K562 (cell line): ENCODE measurements around the gene DCAF7. TPM values are rescaled to one million over a fixed set of nuclear protein-coding genes. Genes with fewer than 3 reads are reported as not detected.

Source experiments
- ATAC-seq: fragments of 200-7000 bp; cut with Tn5 transposase; 3 replicates; pipeline ENCODE4 v1.9.1; 2020; ENCODE audit warnings: moderate library complexity
- BruUV-seq: library from RNA; stranded (reverse); fragments of 400-500 nt; replicated peaks from 2 replicates; lab custom pipeline; 2021; lab: Mats Ljungman, UMichigan
- CTCF ChIA-PET: fragments of 300-600 bp; formaldehyde crosslinking; extraction: SDS; loops from one replicate; lab custom pipeline; 2021; ENCODE audit warnings: low intra/inter-chr PET ratio; lab: Yijun Ruan, JAX
- POLR2A ChIA-PET: fragments of 300-600, 350-650 bp; sonication (Branson Sonifier 250); formaldehyde crosslinking; extraction: SDS; loops from one replicate; lab custom pipeline; 2021; ENCODE audit warnings: antibody characterized with exemption, inconsistent platforms; lab: Yijun Ruan, JAX
- DNase-seq, 4 experiments: peaks; one replicate each; pipeline versions ENCODE4 v3.0.0 to v3.0.0-alpha.2; 2011 to 2018; ENCODE audit warnings: low spot score in 3 of 4, mixed read lengths in 3 of 4; ENCODE audit errors: extremely low read depth in 1 of 4
- FAIRE-seq: peaks from 2 replicates; lab custom pipeline; 2011; peaks lifted over from hg19 to GRCh38; lab: Jason Lieb, UNC
- H2AFZ ChIP-seq: 2 replicates; pipeline ENCODE4 v1.6.0; 2011; ENCODE audit warnings: low read depth, low read length, control low read depth, inconsistent platforms
- H3K27ac ChIP-seq: fragments of 200-600 bp; 3 replicates; pipeline ENCODE4 v1.8.0; 2011; ENCODE audit warnings: low read depth, mild to moderate bottlenecking, control low read depth, inconsistent platforms, low read length, moderate library complexity, mixed read lengths; ENCODE audit errors: extremely low read depth
- H3K27me3 ChIP-seq, 2 experiments: fragments of 300-600 bp in 1 of 2; 2 replicates in 1 of 2; 3 replicates in 1 of 2; pipeline versions ENCODE4 v1.6.0 to v1.8.0; 2011; ENCODE audit warnings: inconsistent platforms in 2 of 2, low read length in 2 of 2, mild to moderate bottlenecking in 1 of 2, mixed read lengths in 1 of 2, moderate library complexity in 1 of 2; ENCODE audit not compliant: control insufficient read depth in 2 of 2, insufficient read depth in 2 of 2
- H3K36me3 ChIP-seq: fragments of 300-600 bp; 3 replicates; pipeline ENCODE4 v1.8.0; 2011; ENCODE audit warnings: mild to moderate bottlenecking, low read length, inconsistent platforms; ENCODE audit not compliant: control insufficient read depth, insufficient read depth
- H3K4me1 ChIP-seq, 2 experiments: fragments of 200-600 bp in 1 of 2; replicated peaks in 1 of 2; 2 replicates in 1 of 2; 3 replicates in 1 of 2; pipeline versions ENCODE4 v1.5.1 to v1.8.0; 2011; ENCODE audit warnings: inconsistent platforms in 2 of 2, low read length in 2 of 2, mild to moderate bottlenecking in 1 of 2, mixed read lengths in 1 of 2, moderate library complexity in 1 of 2; ENCODE audit not compliant: control insufficient read depth in 2 of 2, insufficient read depth in 2 of 2
- H3K4me2 ChIP-seq: 2 replicates; pipeline ENCODE4 v1.6.1; 2011; ENCODE audit warnings: low read length, control low read depth, inconsistent platforms, mixed read lengths; ENCODE audit not compliant: insufficient read depth
- H3K4me3 ChIP-seq: fragments of 200-600 bp; sonication (generic), shearing (Covaris generic); 2 replicates; pipeline ENCODE4 v1.5.1; 2016; ENCODE audit warnings: control low read depth, inconsistent platforms
- H3K79me2 ChIP-seq: fragments of 200-600 bp; 3 replicates; pipeline ENCODE4 v1.8.0; 2011; ENCODE audit warnings: low read length, inconsistent platforms; ENCODE audit not compliant: control insufficient read depth, insufficient read depth
- H3K9ac ChIP-seq, 2 experiments: 2 replicates each; pipeline versions ENCODE4 v1.6.0 to v1.6.1; 2011; ENCODE audit warnings: low read depth in 2 of 2, low read length in 2 of 2, control low read depth in 1 of 2, inconsistent platforms in 1 of 2, mild to moderate bottlenecking in 1 of 2, mixed read lengths in 1 of 2; ENCODE audit not compliant: insufficient read depth in 1 of 2
- H3K9me1 ChIP-seq: one replicate; pipeline ENCODE4 v1.6.0; 2011; ENCODE audit warnings: inconsistent platforms, mild to moderate bottlenecking, low read length, moderate library complexity; ENCODE audit not compliant: control insufficient read depth, insufficient read depth
- H3K9me3 ChIP-seq: replicated peaks from 2 replicates; pipeline ENCODE4 v1.5.1; 2011; ENCODE audit warnings: low read depth, low read length, inconsistent platforms; ENCODE audit not compliant: control insufficient read depth, insufficient read depth
- H4K20me1 ChIP-seq: replicated peaks from 2 replicates; pipeline ENCODE4 v1.6.1; 2011; ENCODE audit warnings: low read length, inconsistent platforms, mixed read lengths; ENCODE audit not compliant: control insufficient read depth, insufficient read depth
- EHMT2 ChIP-seq: fragments of 450-650 bp; IDR thresholded peaks from 2 replicates; pipeline ENCODE4 v1.6.1; 2018; ENCODE audit warnings: antibody characterized with exemption
- FOS ChIP-seq: IDR thresholded peaks from 3 replicates; pipeline ENCODE4 v1.6.1; 2011; ENCODE audit not compliant: insufficient read length; ENCODE audit errors: extremely low read depth
- HNRNPLL ChIP-seq: fragments of 200-400 bp; formaldehyde crosslinking; IDR thresholded peaks from 2 replicates; pipeline ENCODE4 v1.6.1; 2017; ENCODE audit warnings: low read length, low read depth, mild to moderate bottlenecking; ENCODE audit not compliant: poor library complexity, severe bottlenecking
- SOX6 ChIP-seq: fragments of 450-650 bp; IDR thresholded peaks from 2 replicates; pipeline ENCODE4 v1.6.1; 2014; ENCODE audit warnings: mild to moderate bottlenecking
- SPI1 ChIP-seq: IDR thresholded peaks from 2 replicates; pipeline ENCODE4 v1.6.1; 2011; ENCODE audit warnings: low read depth, low read length, control low read depth, borderline replicate concordance
- ZBTB11 ChIP-seq, 3 experiments: fragments of 200-800 bp in 1 of 3; fragments of 250-450 bp in 1 of 3; fragments of 450-650 bp in 1 of 3; sonication (Bioruptor Pico) in 1 of 3; sonication (Bioruptor generic) in 1 of 3; formaldehyde crosslinking in 1 of 3; IDR thresholded peaks; 2 replicates each; pipeline versions ENCODE4 v1.6.1 to v1.8.0; 2016 to 2022; ENCODE audit warnings: mild to moderate bottlenecking in 2 of 3, missing genetic modification characterization in 2 of 3, missing compliant biosample characterization in 1 of 3, moderate library complexity in 1 of 3
- ZNF134 ChIP-seq: fragments of 250-450 bp; sonication (Bioruptor Pico); conservative IDR thresholded peaks from 2 replicates; pipeline ENCODE4 v1.4.0; 2020
- WGBS: fragments of 100-300 bp; shearing (Covaris generic); methylation state at CpG from one replicate; pipeline ENCODE4 v1.1.6; 2016; ENCODE audit warnings: low coverage, mixed read lengths; ENCODE audit not compliant: insufficient coverage; ENCODE audit errors: missing lambda C conversion rate; 5-methylcytosine and 5-hydroxymethylcytosine counted together
- in situ Hi-C: fragments of 300-500 bp; cut with MboI; formaldehyde crosslinking; loops from 4 replicates; pipeline ENCODE4 v1.15.0; 2018; ENCODE audit warnings: inconsistent platforms, mixed read lengths
- intact Hi-C: fragments of 100-400 bp; cut with micrococcal nuclease; formaldehyde crosslinking; loops from 2 replicates; pipeline ENCODE4 v1.14.2; 2022
- polyA plus RNA-seq, 8 experiments: library from polyadenylated mRNA; depleted of rRNA in 4 of 8; stranded (reverse) in 5 of 8; unstranded in 3 of 8; fragments of >200 nt; fragmentation: Nextera tagmentation in 2 of 8; fragmentation: Illumina TruSeq in 1 of 8; extraction: Ambion mirVana in 2 of 8; extraction: Trizol in 1 of 8; gene quantifications; 2 replicates each; pipeline versions ENCODE4 v1.2.1 to v1.2.3, GENCODE V29; 2011 to 2014; ENCODE audit warnings: inconsistent platforms in 1 of 8, missing spikeins in 1 of 8
- total RNA-seq, 7 experiments: library from RNA; depleted of rRNA in 6 of 7; stranded (reverse); fragments of >200 nt in 6 of 7; fragmentation: Illumina TruSeq in 2 of 7; extraction: Trizol in 2 of 7; gene quantifications; 2 replicates each; pipeline versions ENCODE4 v1.2.1 to v1.2.3, GENCODE V29; 2011 to 2021; ENCODE audit warnings: low replicate concordance in 1 of 7

The DCAF7 gene
- total and polyA plus RNA-seq, 9 of the 15 experiments (the other 6 are each of a cell fraction or from before 2014, with no cell fraction given), result 30.8 to 123 (median 40.2) TPM

DNA sequence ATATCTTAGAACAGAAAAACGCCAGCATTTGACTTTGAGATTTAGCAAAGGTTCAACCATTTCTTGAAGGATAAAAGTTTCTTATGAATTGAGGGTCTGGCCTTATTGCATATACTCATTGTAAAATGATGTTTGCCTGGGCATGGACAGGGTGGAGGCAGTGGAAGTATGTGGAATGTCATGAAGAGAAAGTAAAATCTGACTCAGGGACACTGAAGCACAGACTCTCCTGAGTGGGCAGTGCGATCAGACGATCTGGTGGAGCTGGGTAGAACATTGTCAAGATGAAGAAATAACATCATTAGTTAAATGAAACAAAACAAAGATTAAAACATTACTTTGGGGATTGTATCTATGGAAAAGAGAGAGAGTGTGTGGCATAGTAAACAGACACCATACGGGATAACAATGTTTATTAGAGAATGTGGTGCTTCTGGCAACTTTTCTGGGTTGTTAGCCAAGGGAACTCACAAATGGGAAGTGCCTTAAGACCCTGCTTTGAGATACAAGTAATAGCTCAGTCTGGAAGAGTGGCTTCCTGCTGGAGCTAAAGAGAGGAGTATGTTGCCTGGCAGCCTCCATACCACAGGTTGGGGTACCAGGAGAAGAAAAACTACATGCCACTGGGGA lies 76.4 kb downstream of the DCAF7 start:
- CTCF ChIA-PET, result interaction anchor here (0.6 kb wide), 1 partner anchor 15 kb away, joined by 3 read pairs; no protein-coding TSS in a partner anchor
- BruUV-seq, result no TSS peak

More for the DNA sequence above, 76.4 kb downstream of the DCAF7 start:
- H3K27ac ChIP-seq, result no peak overlapping the region
- peaks cover 6 to 22% of the 10 kb centered on the region in 2 experiments; a peak in 4 of 5 replicates for H3K4me1 ChIP-seq
- H3K9me1 ChIP-seq, result peaks cover 3% of the 10 kb centered on the region
- no peaks in the 10 kb centered on the region for H4K20me1 ChIP-seq
- no peaks in the 10 kb centered on the region; the same call in 2 of the 3 replicates for H3K36me3 ChIP-seq
- no peak for DNase-seq
- in situ Hi-C loops, result no loop called here
- H2AFZ ChIP-seq, result peak overlapping the region; percentile 11; the same call in 1 of the 2 replicates
- H3K9ac ChIP-seq, result no peak overlapping the region
- TF ChIP-seq SPI1, result peak; percentile 61; the same call in 1 of the 2 replicates
- TF ChIP-seq EHMT2, result no peak
- no peak for TF ChIP-seq HNRNPLL
- no peak for TF ChIP-seq ZNF134 (CRISPR knock-in tag)
- no peak for TF ChIP-seq FOS
- TF ChIP-seq ZBTB11 (CRISPR knock-in tag; IDR thresholded peaks at IDR 0.05), result no peak
- TF ChIP-seq SOX6, result no peak
- TF ChIP-seq, all 486 proteins: peak for 1
- WGBS, result 59% methylated on average over 4 of the region's 4 CpGs
- Histone ChIP-seq H3K4me2 (no peak overlapping the region; the same call in 1 of the 2 replicates), H3K4me3 (no peak overlapping the region), H3K27me3 (no peaks in the 10 kb centered on the region), H3K79me2 (peaks cover 43% of the 10 kb centered on the region), H3K9me3 (no peaks in the 10 kb centered on the region)
- POLR2A ChIA-PET, result interaction anchor here (0.5 to 1.4 kb wide), 5 partner anchors 9 to 195 kb away, joined by 3 to 4 read pairs (median 3); partner anchors contain the start of gene CCDC47
- ATAC-seq (no peak), FAIRE-seq (no peak)
- intact Hi-C loops, result loop anchor here (10.0 kb wide), 1 partner anchor 218 kb away; the partner anchor contains the start of gene SMARCD2
